ENCODE measurements around the gene RIT1.

GRCh38 chr1:155900161-155900560 lies 11.0 kb downstream of the RIT1 start:
- TF ChIP-seq USF2 (IDR thresholded peaks at IDR 0.05; ENCODE audit: low read length) (no peak), TBP (IDR thresholded peaks at IDR 0.05; ENCODE audit: low read depth, low read length) (no peak), CHD2 (IDR thresholded peaks at IDR 0.05; ENCODE audit: low read length) (no peak), TCF12 (IDR thresholded peaks at IDR 0.05; ENCODE audit: low read depth, low read length) (no peak), POLR2AphosphoS5 (IDR thresholded peaks at IDR 0.05; ENCODE audit: low read depth, low read length) (no peak), RNF2 (IDR thresholded peaks at IDR 0.05; ENCODE audit: borderline replicate concordance, low read depth, low read length, missing control alignments, poor library complexity, severe bottlenecking) (no peak)
